NCI-H1694 (cell line): ENCODE results near the gene SPDYE9.
"Not testable (repeated sequence)": the region's sequence is repeated elsewhere in the genome, so short reads cannot be mapped to it uniquely, and the experiment has no call there.

Experiments
- DNase-seq: peaks from one replicate; lab custom pipeline; 2025; lab: John Stamatoyannopoulos, UW

The SPDYE9 gene

GRCh38 chr7:73085938-73086337 lies at the start of gene SPDYE9:
Gene SPDYE9 (minus strand): TSS chr7:73086038. CDS start chr7:73084238, 1,800 bp downstream.
- DNase-seq: not testable (repeated sequence)

- DNase-seq: not testable (repeated sequence)
These were observed 49.0 kb upstream of the SPDYE9 start for GRCh38 chr7:73134866-73135265.

- DNase-seq: not testable (repeated sequence)
These were observed 46.9 kb upstream of the SPDYE9 start for GRCh38 chr7:73132651-73133217.

- DNase-seq: not testable (repeated sequence)
These were observed 44.8 kb upstream of the SPDYE9 start for GRCh38 chr7:73130612-73131011.

GRCh38 chr7:73124126-73124525 lies 38.3 kb upstream of the SPDYE9 start:
- not testable (repeated sequence) for DNase-seq

- not testable (repeated sequence) for DNase-seq
These were observed 37.1 kb upstream of the SPDYE9 start for GRCh38 chr7:73122778-73123447.

GRCh38 chr7:73118155-73118554 lies 32.3 kb upstream of the SPDYE9 start:
- not testable (repeated sequence) for DNase-seq

GRCh38 chr7:73057811-73058210 lies 28.0 kb downstream of the SPDYE9 start, which contains the start of gene SPDYE11:
Gene SPDYE11 (minus strand): TSS chr7:73057911. CDS start chr7:73056111, 1,800 bp downstream.
- DNase-seq: not testable (repeated sequence)

- not testable (repeated sequence) for DNase-seq
These were observed 56.2 kb downstream of the SPDYE9 start, which contains the start of gene SPDYE8 for GRCh38 chr7:73029666-73030065. Gene SPDYE8 (minus strand): TSS chr7:73029766. CDS start chr7:73027966, 1,800 bp downstream.
